Sigmoid colon (tissue), 7 donors: ENCODE results near the gene RGS9. TPM values are rescaled to one million over a fixed set of nuclear protein-coding genes. Genes with fewer than 3 reads are reported as not detected.
A peak's percentile ranks its signal among the peaks of the same experiment; 100 is the strongest.
"Not testable (repeated sequence)": the region's sequence is repeated elsewhere in the genome, so short reads cannot be mapped to it uniquely, and the experiment has no call there.

Source experiments
- DNase-seq: peaks from one replicate; pipeline ENCODE4 v3.0.0-alpha.2; 2019
- H3K27ac ChIP-seq, 4 donors: fragments of 200-600 bp; sonication (generic); one replicate each; pipeline ENCODE4 v1.5.1; 2016 to 2019; ENCODE audit warnings: mild to moderate bottlenecking in 1 of 4
- H3K27me3 ChIP-seq, 3 donors: fragments of 200-600 bp; sonication (generic); one replicate each; pipeline ENCODE4 v1.5.1; 2019; ENCODE audit warnings: mild to moderate bottlenecking in 1 of 3
- H3K36me3 ChIP-seq, 4 donors: fragments of 200-600 bp; sonication (generic); one replicate each; pipeline ENCODE4 v1.5.1; 2016 to 2019
- H3K4me1 ChIP-seq, 4 donors: fragments of 200-600 bp; sonication (generic); one replicate each; pipeline ENCODE4 v1.5.1; 2017 to 2019
- H3K4me3 ChIP-seq, 4 donors: fragments of 200-600 bp; sonication (generic); one replicate each; pipeline ENCODE4 v1.5.1; 2017 to 2019; ENCODE audit warnings: mild to moderate bottlenecking in 2 of 4, moderate library complexity in 1 of 4
- H3K9me3 ChIP-seq, 4 donors: fragments of 200-600 bp in 3 of 4; sonication (generic) in 3 of 4; one replicate each; pipeline versions ENCODE4 v1.5.1 to v1.6.1; 2013 to 2019
- CTCF ChIP-seq, 4 experiments: fragments of 450-650 bp in 3 of 4; fragments of 200-600 bp in 1 of 4; IDR thresholded peaks; one replicate each; pipeline ENCODE4 v1.5.1; 2016 to 2019; ENCODE audit warnings: antibody characterized with exemption in 4 of 4, mild to moderate bottlenecking in 3 of 4, moderate library complexity in 2 of 4
- EP300 ChIP-seq, 4 donors: sonication (generic); formaldehyde crosslinking; IDR thresholded peaks; one replicate each; pipeline ENCODE4 v1.6.1; 2017; ENCODE audit warnings: antibody characterized with exemption in 4 of 4
- POLR2A ChIP-seq, 2 donors: fragments of 450-650 bp; IDR thresholded peaks; one replicate each; pipeline ENCODE4 v1.6.1; 2016; ENCODE audit warnings: antibody characterized with exemption in 2 of 2, mild to moderate bottlenecking in 2 of 2, moderate library complexity in 2 of 2
- POLR2AphosphoS5 ChIP-seq, 4 donors: sonication (generic); formaldehyde crosslinking; IDR thresholded peaks; one replicate each; pipeline ENCODE4 v1.6.1; 2017; ENCODE audit warnings: antibody characterized with exemption in 4 of 4
- WGBS, 2 donors: extraction: QIAGEN DNeasy Blood & Tissue Kit; methylation state at CpG; one replicate each; pipeline ENCODE4 v1.1.7; 2013; 5-methylcytosine and 5-hydroxymethylcytosine counted together
- intact Hi-C: fragments of 100-400 bp; cut with DNase I; formaldehyde crosslinking; loops from one replicate; pipeline ENCODE4 v1.15.1; 2023
- polyA plus RNA-seq, 3 donors: library from polyadenylated mRNA; stranded (reverse); fragments of 200-250 nt; gene quantifications; one replicate each; pipeline ENCODE4 v1.2.3, GENCODE V29; 2013
- total RNA-seq, 4 donors: library from RNA; depleted of rRNA; stranded (reverse); fragments of >200 nt; gene quantifications; one replicate each; pipeline ENCODE4 v1.1.0, GENCODE V29; 2016
- donor health status: healthy with polysubstance abuse.
- donor health status: Bipolar disorder and iron deficiency.
- donor health status: healthy.

The RGS9 gene
- total and polyA plus RNA-seq, 7 donors = 5.0 to 30.5 (median 16.9) TPM

DNA sequence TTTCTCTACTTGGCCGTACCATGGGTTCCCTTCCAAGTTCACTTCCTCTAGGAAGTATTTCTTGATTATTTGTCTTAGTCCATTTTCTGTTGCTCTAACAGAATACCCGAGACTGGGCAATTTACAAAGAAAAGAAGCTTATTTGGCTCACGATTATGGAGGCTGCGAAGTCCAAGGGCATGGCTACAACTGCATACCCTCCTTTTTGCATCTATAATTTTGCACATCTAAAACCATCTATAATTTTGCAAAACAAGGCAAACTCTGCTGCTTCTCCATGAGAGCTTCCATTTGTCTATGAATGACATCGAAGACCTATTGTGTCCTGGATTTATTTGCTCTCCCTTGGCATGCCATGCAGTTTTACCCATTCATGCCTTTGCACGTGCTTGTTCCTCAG, 27.6 kb upstream of the RGS9 start:
- intact Hi-C loops = no loop called here
- Histone ChIP-seq H3K4me1 (peaks cover 0 to 33% (median 18%) of the 10 kb centered on the region in 4 donors), H3K36me3 (peaks cover 0 to 14% (median 0%) of the 10 kb centered on the region in 4 donors), H3K9me3 (no peaks in the 10 kb centered on the region), H3K4me3 (no peak overlapping the region), H3K27ac (no peak overlapping the region), H3K27me3 (no peaks in the 10 kb centered on the region)
- no peak for DNase-seq
- WGBS, 2 donors = 46 to 52% methylated on average over 6 of the region's 6 CpGs
- TF ChIP-seq CTCF (IDR thresholded peaks at IDR 0.05) (no peak), POLR2A (IDR thresholded peaks at IDR 0.05) (no peak), POLR2AphosphoS5 (IDR thresholded peaks at IDR 0.05) (no peak), EP300 (IDR thresholded peaks at IDR 0.05) (no peak)

DNA sequence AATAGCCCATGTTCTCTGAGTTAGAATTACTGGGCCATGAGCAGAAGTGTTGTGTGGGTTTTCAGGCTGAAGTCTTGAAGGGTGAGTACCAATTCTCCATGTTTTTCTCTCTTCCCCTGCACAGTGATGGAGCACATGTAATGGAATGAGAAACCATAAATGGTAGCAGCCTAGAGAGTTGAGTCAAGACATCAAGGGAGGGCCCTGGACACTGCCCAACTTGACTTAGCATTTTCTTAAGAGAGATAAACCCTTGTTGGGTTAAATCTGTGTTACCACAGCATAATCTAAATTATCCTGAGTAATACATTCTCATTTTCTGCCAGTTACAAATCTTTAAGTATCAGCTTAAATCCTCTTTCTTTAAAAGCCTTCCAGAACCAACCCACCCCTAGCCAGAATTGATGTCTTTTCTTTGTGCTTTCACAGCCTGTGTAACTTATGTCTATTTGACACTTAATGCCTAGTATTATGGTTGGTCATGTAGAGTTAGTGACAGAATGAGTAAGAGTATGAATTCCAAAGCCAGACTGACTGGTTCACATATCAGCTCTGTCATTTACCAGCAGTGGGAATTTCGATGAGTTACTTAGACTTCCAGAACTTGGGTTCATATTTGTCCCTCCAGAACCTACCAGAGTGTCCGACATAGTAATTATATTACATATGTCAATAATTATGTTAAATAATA, 27.0 kb upstream of the RGS9 start:
- WGBS, 2 donors = 87 to 89% methylated on average over 2 of the region's 2 CpGs

DNA sequence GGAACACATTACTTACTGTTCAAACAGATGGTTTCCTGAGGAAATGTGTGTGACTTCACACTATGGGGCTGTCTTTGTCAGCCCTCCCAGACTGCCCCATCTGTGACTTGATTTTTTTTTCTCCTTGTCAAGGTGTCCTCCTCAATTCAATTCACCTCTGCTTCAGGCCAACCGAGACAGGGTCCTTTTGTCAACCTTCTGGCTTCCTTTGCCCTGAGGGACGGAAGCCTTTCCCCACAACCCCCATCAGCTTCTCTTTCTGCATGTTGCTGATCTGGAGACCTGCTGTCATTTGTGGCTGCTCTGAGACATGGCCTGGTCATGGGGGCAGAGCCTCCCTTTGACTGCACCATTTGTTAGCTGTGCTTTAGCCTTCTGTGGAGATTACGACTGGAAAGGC, 21.3 kb upstream of the RGS9 start:
- no peaks in the 10 kb centered on the region for H3K27me3 ChIP-seq
- TF ChIP-seq POLR2A (IDR thresholded peaks at IDR 0.05) (no peak), EP300 (IDR thresholded peaks at IDR 0.05) (no peak), POLR2AphosphoS5 (IDR thresholded peaks at IDR 0.05) (no peak), CTCF (IDR thresholded peaks at IDR 0.05) (no peak)
- H3K36me3 ChIP-seq = peaks cover 0 to 5% (median 0%) of the 10 kb centered on the region in 4 donors
- H3K9me3 ChIP-seq = no peaks in the 10 kb centered on the region
- no peak overlapping the region for H3K4me3 ChIP-seq
- no peak for DNase-seq
- WGBS, 2 donors = 40 to 49% methylated on average over 3 of the region's 3 CpGs
- H3K27ac ChIP-seq = no peak overlapping the region
- H3K4me1 ChIP-seq = no peaks in the 10 kb centered on the region
- intact Hi-C loops = no loop called here

More for the DNA sequence above, 27.0 kb upstream of the RGS9 start:
- H3K27me3 ChIP-seq = no peaks in the 10 kb centered on the region
- intact Hi-C loops = no loop called here
- no peak overlapping the region for H3K4me3 ChIP-seq
- H3K9me3 ChIP-seq = no peaks in the 10 kb centered on the region
- H3K4me1 ChIP-seq = peaks cover 0 to 27% (median 18%) of the 10 kb centered on the region in 4 donors
- TF ChIP-seq CTCF (IDR thresholded peaks at IDR 0.05) = no peak
- peak; percentile 21 for DNase-seq
- H3K27ac ChIP-seq = no peak overlapping the region
- H3K36me3 ChIP-seq = peaks cover 0 to 14% (median 0%) of the 10 kb centered on the region in 4 donors

DNA sequence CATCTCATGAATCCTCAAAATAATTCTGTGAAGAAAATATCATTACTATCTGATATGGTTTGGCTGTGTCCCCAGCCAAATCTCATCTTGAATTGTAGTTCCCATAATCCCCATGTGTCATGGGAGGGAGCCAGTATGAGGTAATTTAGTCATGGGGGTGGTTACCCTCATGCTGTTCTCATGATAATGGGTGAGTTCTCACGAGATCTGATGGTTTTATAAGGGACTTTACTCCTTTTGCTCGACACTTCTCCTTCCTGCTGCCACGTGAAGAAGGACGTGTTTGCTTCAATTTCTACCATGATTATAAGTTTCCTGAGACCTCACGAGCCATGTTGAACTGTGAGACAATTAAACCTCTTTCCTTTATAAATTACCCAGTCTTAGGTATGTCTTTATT, 20.7 kb upstream of the RGS9 start:
- not testable (repeated sequence) for DNase-seq, H3K9me3 ChIP-seq

DNA sequence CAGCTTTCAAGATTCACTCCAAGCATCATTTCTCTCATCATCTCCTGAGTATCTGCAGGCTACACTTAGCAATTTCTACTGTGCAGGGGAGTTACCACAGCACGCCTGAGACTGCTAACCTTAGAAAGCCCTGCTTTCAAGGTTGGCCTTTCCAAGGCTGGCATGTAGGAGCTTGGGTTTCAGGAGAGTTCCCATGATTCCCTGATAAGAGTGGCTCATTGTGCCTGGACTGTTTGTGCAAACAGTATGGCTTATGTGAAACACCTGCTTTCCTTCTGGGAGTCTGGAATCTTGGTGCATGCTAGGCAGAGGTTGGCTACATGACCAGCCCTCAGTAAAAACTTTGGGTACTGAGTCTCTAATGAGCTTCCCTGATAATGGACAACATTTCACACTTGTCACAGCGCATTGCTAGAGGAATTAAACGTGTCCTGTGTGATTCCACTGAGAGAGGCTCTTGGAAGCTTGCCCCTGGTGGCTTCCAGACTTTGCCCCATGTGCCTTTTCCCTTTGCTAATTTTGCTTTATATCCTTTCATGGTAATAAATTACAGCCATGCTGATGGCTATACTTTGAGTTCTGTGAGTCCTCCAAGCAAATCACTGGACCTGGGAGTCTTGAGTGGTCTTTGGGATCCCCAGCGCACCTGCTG, 19.7 kb upstream of the RGS9 start:
- intact Hi-C loops = no loop called here
- Histone ChIP-seq H3K36me3 (no peaks in the 10 kb centered on the region), H3K9me3 (no peaks in the 10 kb centered on the region), H3K27ac (no peak overlapping the region), H3K4me1 (peaks cover 0 to 4% (median 0%) of the 10 kb centered on the region in 4 donors), H3K4me3 (no peak overlapping the region), H3K27me3 (no peaks in the 10 kb centered on the region)
- WGBS, 2 donors = 66 to 91% methylated on average over 4 of the region's 4 CpGs
- no peak for DNase-seq
- TF ChIP-seq POLR2A (IDR thresholded peaks at IDR 0.05) (no peak), POLR2AphosphoS5 (IDR thresholded peaks at IDR 0.05) (no peak), CTCF (IDR thresholded peaks at IDR 0.05) (no peak), EP300 (IDR thresholded peaks at IDR 0.05) (no peak)

More for the DNA sequence above, 20.7 kb upstream of the RGS9 start:
- H3K27me3 ChIP-seq, H3K36me3 ChIP-seq, H3K4me3 ChIP-seq, H3K27ac ChIP-seq, H3K4me1 ChIP-seq, intact Hi-C loops: not testable (repeated sequence)
- 58 to 78% methylated on average over 5 of the region's 5 CpGs for WGBS, 2 donors
